Osteocyte (in vitro differentiated cells): ENCODE measurements around the gene SHISA5. TPM values are rescaled to one million over a fixed set of nuclear protein-coding genes. Genes with fewer than 3 reads are reported as not detected.

Source experiments
- DNase-seq: peaks from one replicate; pipeline ENCODE4 v3.0.0; 2021; ENCODE audit warnings: mixed read lengths; ENCODE audit not compliant: unreplicated experiment; ENCODE audit errors: extremely low spot score
- H3K27ac Mint-ChIP-seq: one replicate; pipeline ENCODE4 v1.8.0; 2021; ENCODE audit warnings: mild to moderate bottlenecking, mixed read lengths; ENCODE audit not compliant: unreplicated experiment
- H3K27me3 Mint-ChIP-seq: one replicate; pipeline ENCODE4 v1.8.0; 2021; ENCODE audit warnings: mixed read lengths; ENCODE audit not compliant: unreplicated experiment
- H3K36me3 Mint-ChIP-seq: one replicate; pipeline ENCODE4 v1.8.0; 2021; ENCODE audit warnings: mixed read lengths; ENCODE audit not compliant: unreplicated experiment
- H3K4me1 Mint-ChIP-seq: one replicate; pipeline ENCODE4 v1.8.0; 2021; ENCODE audit warnings: mixed read lengths; ENCODE audit not compliant: unreplicated experiment
- H3K4me3 Mint-ChIP-seq: one replicate; pipeline ENCODE4 v1.8.0; 2021; ENCODE audit warnings: mild to moderate bottlenecking, moderate library complexity, mixed read lengths; ENCODE audit not compliant: unreplicated experiment
- H3K9me3 Mint-ChIP-seq: one replicate; pipeline ENCODE4 v1.8.0; 2021; ENCODE audit warnings: mixed read lengths; ENCODE audit not compliant: unreplicated experiment
- CTCF ChIP-seq: fragments of 200-600 bp; sonication (generic); IDR thresholded peaks from 2 replicates; pipeline ENCODE4 v1.5.0; 2021; ENCODE audit warnings: antibody characterized with exemption, mild to moderate bottlenecking, moderate library complexity
- total RNA-seq: library from RNA; stranded (reverse); gene quantifications from 2 replicates; pipeline ENCODE4 v1.2.1, GENCODE V29; 2021

The SHISA5 gene
- total RNA-seq, 1 donor from 2014 or later = 203 TPM

DNA sequence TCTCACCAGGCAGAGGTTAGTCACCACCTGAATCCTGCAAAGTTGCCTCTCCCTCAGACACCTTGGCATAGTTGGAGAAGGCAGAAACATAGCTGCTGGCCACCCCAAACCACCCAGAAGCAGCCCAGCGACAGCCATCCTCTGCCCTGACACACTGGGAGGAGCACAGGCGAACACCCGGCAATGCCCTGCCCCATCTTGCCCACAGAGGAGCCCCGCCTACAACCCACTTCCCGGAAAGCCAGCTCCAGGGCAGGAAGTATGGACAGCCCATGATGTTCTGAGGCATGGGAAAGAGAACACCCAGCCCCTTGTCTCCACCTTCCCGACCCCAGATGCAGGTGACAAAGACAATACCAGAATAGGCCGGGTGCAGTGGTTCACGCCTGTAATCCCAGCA is 12.6 kb upstream of the SHISA5 start:
- Mint-ChIP-seq H3K27ac (no peak overlapping the region), H3K4me1 (no peaks in the 10 kb centered on the region), H3K36me3 (peaks cover 2% of the 10 kb centered on the region), H3K27me3 (no peaks in the 10 kb centered on the region), H3K4me3 (no peak overlapping the region), H3K9me3 (no peaks in the 10 kb centered on the region)
- DNase-seq = no peak
- no peak for TF ChIP-seq CTCF

GRCh38 chr3:48514431-48515227 is 10.7 kb upstream of the SHISA5 start:
- Mint-ChIP-seq H3K9me3 (no peaks in the 10 kb centered on the region), H3K36me3 (peaks cover 2% of the 10 kb centered on the region), H3K4me3 (no peak overlapping the region), H3K27ac (no peak overlapping the region), H3K4me1 (no peaks in the 10 kb centered on the region), H3K27me3 (no peaks in the 10 kb centered on the region)
- no peak for TF ChIP-seq CTCF
- no peak for DNase-seq

GRCh38 chr3:48511551-48511950 is 7.6 kb upstream of the SHISA5 start:
- no peak for TF ChIP-seq CTCF
- H3K4me1 Mint-ChIP-seq = peaks cover 8% of the 10 kb centered on the region
- no peaks in the 10 kb centered on the region for H3K36me3 Mint-ChIP-seq
- H3K9me3 Mint-ChIP-seq = no peaks in the 10 kb centered on the region
- no peak overlapping the region for H3K27ac Mint-ChIP-seq
- H3K4me3 Mint-ChIP-seq = no peak overlapping the region
- H3K27me3 Mint-ChIP-seq = no peaks in the 10 kb centered on the region
- DNase-seq = no peak

DNA sequence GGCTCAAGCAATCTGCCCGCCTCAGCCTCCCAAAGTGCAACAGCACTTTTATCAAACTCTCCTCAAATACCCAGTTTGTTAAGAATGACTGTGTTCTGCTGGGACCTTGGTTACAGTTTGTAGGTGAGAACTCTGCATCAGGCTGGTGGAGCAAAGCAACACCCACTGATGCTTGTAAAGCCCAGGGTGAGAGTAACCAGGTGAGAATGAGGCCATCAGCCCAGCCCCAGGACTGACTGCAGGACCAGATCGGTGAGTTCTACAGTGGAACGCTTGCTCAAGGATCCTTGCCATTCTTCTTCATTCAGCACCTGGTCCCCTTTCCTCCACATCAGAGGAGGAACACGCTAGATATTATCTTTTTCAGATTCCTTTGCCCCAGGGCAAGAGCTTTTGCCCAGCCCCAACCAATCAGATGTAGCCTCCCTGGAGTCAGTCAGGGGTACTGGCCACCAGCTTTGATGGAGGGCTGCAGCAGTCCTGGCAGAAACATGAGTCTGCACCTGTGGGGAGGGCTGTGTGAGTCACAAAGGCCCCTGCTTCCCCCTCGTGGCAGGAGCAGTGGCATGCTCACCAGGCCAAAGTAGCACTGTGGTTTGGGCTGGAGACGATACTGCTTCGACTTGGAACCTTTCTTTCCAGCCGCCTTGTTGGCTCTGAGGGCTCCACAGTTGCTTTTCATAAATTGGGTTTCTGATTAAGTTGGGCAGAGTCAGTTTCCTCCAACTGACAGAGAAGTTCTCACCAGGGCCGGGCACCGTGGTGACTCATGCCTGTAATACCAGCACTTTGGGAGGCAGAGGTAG is 3.5 kb upstream of the SHISA5 start:
- no peak overlapping the region for H3K4me3 Mint-ChIP-seq
- TF ChIP-seq CTCF = peak; percentile 64
- H3K27ac Mint-ChIP-seq = peak overlapping the region; percentile 62
- peaks cover 19% of the 10 kb centered on the region for H3K4me1 Mint-ChIP-seq
- H3K27me3 Mint-ChIP-seq = no peaks in the 10 kb centered on the region
- H3K9me3 Mint-ChIP-seq = no peaks in the 10 kb centered on the region
- no peak for DNase-seq
- no peaks in the 10 kb centered on the region for H3K36me3 Mint-ChIP-seq

- H3K27ac Mint-ChIP-seq = no peak overlapping the region
- peak overlapping the region; percentile 26 for H3K4me3 Mint-ChIP-seq
- no peaks in the 10 kb centered on the region for H3K36me3 Mint-ChIP-seq
- peaks cover 24% of the 10 kb centered on the region for H3K4me1 Mint-ChIP-seq
- H3K9me3 Mint-ChIP-seq = no peaks in the 10 kb centered on the region
- no peak for DNase-seq
- no peaks in the 10 kb centered on the region for H3K27me3 Mint-ChIP-seq
- TF ChIP-seq CTCF = no peak
Measured at GRCh38 chr3:48505968-48506504, 2.1 kb upstream of the SHISA5 start.
